HG03439 (cell line): Measurements from ENCODE around the gene HOXC10.

ENCODE experiments used
- ATAC-seq: cut with Tn5 transposase; IDR thresholded peaks from one replicate; pipeline ENCODE4 v1.9.1; 2021; ENCODE audit warnings: mild to moderate bottlenecking, moderate library complexity; ENCODE audit not compliant: unreplicated experiment

The HOXC10 gene

DNA sequence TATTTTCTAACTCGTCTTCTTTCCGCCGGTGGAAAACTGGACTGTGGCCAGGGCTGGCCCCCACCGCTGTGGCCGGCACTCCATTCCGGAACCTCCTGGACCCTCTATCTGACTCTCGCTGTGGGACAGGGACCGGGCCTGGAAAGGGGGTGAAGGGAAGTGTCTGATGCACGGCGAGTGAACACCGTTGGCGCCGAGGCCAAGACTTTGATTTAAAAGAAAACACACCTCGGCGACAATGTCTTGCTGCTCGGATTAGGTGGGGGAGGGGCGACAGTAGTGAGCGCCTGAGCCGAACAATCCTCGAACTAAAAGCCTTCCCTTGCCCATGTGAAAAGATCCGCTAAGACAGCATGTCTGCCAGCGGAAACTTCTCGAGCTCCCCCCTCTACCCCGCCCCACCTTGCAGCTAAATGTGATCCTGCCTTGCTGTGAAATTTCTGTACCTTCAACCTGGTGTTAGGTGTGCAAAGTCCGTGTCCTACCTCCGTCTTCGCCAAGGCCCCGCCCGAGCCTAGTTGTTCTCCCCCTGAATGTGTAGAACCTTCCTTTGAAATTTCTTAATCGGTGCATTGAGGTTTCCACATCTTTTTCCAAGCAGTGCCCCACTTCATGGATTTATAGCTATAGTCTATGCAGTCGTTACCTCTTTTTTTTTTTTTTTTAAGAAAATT is 9.3 kb upstream of the HOXC10 start:
- ATAC-seq: no peak

DNA sequence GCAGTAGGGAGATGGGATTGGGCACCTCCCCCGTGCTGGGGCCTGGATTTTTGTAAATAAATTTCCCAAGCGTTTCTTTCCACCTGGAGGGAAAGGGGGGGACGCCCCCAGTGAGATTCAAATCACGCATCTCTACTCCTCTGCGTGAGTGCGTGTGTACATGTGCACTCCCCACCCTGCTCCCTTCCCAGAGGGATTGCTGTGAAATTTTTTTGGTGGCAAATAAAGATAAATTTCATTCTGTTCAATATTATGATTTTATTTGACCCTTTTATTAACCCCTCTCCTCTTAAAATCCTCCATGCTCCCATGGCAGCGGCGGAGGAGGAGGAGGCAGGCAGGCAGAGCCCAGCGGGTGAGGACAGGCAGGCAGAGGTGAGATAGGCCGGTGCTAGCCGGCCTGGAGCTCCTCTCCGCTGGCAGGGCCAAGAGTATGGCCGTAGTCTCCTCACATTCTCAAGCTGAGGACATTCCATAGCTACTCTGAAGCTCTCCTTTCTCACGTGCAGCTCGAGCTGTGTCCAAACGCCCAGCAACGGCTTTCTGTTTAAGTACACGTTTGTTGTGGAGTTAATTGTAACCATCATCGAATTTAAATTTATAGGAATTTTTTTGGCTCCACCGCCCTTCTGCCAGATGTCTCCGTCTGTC is 8.6 kb upstream of the HOXC10 start:
- ATAC-seq: no peak

DNA sequence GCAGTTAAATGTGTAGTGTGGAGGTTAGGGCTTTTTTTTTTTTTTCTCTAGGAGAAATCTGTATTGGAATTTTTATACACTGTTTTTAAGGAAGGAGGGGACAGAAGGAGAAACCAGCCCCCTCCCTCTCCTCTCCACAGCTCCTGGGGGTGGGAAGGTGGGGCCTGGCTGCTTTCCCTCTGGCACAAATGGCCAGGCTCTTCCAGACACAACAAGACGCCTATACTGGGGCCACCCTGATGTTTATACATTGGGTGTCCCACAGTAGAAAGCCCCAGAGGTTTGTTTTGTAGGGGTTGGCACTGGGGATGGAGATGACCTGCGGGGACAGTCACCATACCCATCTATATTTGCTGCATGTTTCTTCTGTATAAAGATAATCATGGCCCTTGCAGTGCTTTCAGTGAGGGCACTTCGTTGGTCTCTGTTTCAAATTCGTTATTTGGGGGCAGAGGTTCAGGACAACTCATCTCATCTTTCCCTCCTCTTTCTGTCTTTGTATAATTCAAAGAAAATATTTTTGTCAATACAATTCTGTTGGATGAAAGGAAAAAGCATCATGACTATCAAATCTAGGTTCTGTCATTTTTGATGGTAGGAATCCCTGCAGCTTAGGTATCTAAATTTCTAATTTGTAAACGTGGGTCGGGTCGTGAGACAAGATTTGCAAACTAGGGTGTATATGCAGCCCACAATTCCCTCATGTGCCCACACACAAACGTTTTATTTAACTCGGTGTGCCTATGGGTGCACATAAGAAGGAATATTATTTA is 7.9 kb upstream of the HOXC10 start:
- ATAC-seq: no peak

DNA sequence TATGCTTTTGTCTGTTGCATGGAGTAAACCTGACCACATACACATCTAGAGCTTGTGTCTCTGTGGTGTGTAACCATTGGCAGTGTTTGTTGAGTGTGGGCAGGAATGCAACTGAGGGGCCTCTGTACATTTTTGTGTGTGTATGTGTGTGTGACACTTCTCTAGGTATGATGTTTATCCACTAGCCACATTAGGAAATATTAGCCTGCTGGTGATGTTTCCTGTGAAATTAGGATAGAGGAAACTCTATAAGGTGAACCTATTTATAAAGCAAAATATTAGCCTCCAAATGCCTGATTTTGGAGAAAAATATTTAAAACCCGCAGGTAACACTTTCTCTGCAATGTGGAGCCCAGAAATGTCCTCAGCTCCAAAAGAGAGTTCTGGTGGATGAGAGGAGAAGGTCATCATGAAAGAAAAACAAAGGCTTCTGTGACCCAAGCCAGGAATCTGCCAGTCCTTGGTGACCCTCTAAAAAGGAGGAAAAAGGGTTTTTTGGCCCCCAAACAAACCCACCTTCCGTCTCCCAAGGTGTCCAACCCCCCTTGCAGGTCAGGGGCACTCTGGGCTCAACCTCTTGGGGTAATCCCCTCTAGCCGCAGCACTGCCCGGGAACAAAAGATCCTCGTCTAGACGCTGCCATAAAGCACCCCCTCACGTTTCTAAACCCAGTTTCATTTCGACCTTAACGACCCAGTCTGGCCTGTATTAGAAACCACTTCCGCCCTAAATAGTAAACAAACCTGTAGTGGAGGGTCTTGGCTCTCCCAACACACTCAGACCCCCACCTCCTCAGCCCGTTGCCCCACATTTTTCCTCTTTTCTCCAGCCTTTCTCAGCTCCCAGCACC is 7.1 kb upstream of the HOXC10 start:
- no peak for ATAC-seq

DNA sequence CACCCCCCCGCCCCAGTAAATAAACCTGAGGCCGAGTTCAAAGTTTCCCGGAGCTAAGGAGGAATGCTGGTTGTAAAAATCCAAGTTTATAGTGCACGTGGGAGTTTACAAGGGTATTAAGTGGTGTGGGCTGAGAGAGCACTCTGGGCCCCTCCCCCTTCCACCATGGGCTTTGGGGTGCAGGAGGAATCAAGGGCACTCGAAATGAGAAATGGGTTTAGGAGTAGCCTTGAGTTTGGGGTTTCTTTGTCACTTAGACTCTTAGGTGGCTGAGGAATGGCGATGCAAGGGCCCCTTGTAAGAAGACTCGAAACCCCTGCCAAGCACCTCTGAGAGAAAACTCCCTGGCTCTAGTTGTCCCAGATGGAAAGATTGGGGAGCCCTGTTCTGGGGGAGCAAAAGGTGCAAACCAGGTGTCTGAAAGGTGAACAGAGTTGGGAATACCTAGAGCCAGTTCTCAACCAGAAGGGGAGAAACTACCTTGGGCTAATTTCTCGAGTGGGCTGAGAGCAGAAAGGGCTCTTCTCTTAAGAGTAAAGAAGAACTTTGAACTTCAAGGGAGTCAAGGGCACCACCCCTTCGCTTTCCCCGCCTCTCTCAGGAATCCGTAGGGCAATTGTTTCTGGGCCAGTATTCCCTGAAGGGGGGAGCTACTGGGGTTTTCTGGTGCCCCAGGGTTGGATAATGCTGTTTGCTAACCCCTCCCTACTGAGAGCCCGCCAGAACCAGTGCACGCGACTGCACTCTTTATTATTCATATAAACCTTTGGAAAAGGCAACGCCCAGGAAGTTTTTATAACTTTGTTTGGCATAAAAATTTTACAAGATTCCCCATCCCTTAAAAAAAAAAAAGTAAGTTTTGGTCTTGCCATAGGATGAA is 6.2 kb upstream of the HOXC10 start:
- no peak for ATAC-seq

DNA sequence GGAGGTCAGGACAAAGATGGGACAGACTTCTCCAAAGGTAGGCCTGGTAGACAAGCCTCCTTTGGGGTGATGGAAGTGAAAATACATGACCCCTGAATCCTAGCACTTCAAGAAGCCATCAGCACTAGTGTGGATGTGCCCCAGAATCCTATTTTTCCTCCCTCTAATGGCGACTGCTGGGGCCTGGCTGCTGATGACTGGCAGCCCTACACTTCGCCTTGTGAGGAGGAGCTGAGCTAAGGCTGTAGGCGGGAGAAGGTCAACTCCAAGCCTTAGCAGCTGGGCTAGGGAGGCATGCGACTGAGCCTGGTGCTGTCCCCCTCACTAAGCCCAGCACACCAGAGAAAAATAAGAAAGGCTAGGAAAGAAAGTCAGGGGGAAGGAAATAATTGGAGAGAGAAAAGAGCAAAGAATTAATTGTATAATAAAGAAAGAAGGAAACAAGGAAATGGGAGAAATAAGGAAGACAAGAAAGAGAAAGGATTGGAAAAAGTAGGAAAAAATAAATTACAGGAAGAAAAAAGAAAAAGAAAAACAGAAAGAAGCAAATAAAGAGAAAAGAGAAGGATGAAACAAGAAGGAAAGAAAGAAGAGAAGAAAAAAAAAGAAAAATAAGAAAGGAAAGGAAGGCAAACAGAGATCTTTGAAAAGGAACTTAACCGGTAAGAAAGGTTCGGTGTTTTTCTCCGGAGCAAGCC is 4.7 kb upstream of the HOXC10 start:
- ATAC-seq: no peak

DNA sequence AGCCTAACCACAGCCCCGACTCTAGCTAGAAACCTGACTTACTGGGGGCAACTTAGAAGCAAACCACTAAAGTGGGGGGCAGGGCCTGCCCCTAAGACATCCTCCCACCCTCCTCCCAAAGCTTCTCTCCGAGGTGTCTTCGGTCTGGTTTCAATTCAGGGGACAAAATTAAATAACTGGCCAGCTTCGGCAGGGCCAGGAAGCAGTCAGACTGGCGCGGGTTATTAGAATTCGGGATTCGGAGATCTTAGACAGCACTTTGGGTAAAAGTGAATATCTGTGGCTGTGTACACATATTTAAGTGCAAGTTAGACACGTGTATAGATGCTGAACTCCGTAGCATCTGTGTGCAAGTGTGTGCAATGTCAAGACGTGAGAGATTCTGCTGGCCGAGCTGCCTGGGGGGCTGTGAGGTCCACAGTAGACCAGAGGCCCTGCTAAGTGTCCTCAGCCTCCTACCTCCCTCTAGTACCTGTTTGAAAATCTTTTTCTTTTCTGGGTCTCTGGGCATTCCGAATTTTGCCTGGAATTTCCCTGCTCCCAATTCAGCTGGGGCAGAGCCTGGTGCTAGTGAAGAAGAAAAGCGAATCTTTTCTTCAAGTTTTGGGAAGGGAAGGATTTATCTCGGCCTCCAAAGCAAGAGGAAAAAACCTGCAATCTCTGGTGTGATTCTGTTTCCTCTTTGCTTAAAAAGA is 4.0 kb upstream of the HOXC10 start:
- ATAC-seq: no peak

DNA sequence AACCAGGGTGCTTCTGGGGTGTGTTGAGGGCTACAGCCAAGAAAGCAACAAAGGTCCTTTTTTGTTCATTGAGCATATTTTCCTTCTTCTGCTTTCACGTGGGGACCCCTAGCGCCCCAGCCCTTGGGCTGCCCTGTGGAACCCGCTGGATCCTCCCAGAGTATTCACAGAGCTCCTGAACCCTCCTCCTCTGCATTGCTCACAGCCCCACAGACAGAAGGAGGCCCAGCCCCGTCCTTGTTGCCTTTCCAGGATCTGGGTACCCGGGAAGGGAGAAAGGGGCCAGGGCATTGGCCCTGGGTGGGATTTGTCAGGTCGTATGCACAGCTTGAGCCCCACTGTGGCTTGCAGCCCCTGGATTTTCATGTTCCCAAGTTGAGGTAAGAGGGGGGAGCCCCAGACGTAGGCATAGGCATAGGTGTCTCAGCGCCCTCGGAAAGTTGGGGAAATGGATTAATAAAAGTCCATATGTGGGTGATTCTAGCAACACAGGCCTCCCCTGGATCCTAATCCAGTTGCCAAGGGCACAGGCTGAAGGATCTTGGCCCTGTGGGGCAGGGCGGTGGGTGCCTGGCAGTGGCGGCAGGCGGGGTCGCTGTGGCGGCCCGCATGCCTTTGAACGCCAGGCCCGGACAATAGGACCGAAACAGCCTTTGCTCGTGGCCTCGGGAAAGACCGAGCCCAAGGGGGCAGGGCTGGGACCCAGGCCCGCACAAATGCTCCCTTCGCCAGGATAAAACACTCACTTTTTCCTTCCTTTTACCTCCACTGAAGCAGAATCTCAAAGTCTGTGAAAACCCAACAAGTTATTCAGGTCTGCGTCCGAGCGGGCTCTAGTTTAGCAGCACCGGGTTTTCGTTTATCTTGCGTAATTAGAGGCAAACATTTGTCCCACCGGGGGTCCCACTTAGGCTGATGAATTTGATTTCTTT is 3.0 kb upstream of the HOXC10 start:
- ATAC-seq: no peak

DNA sequence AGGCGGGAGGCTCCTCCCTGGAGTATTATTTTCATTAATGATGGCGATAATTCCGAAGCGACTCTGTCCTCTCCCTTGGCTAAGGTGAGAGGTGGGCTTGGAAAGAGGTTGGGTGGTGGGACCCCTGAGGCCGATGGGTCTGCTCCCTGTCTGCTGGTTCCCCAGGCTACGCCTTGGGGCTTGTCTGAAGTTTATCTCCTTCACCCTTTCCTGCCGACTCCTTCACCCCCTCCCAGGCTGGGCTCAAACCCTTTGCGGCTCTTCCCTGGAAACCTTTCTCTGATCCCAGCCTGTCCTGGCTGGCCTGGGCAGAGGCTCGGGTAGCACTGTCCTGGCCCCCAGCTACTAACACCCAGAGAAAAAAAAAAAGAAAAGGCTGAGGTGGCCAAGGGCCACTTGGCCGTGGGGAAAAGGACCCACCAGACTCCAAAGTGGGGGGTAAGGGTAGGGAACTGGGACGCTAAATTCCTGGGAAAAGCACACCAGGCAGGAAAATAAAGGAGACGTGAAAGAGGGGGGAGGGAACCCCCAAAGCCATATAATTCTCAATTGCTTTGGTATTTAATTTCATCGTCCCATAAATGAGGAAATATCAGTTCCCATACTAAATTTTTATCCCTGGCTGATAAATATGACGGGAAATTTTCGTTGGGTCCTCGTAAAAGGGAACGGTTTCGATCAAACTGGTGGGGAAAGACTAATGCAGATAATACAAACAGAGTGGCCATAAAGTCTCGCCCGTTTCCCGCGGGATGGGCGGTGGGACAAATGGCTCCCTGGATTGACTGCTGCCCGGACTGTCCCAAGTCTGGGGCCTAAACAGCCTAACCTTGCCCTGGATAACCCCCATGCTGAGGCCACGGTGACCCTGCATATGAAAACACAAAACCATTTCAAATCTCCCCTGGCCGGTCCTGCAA is 2.0 kb upstream of the HOXC10 start:
- ATAC-seq: no peak

DNA sequence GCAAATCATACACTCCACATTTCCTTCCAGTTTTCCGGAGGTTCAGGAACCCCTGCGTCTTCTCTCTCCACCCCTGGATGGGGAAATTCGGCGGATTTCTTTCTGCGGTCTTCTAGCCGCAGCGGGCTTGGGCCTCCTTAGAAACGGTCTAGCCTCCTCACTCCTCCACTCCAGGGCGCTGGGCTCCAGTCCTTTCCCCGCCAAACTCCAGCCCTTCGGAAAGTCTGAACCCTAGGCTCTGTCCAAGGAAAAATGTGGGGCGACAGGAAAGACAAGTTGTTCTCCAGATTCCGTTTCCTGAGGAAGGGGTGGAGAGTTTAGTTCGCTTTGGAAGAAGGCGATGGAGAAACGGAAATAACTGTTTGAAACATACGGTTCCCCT is 1.4 kb upstream of the HOXC10 start:
- ATAC-seq: no peak

DNA sequence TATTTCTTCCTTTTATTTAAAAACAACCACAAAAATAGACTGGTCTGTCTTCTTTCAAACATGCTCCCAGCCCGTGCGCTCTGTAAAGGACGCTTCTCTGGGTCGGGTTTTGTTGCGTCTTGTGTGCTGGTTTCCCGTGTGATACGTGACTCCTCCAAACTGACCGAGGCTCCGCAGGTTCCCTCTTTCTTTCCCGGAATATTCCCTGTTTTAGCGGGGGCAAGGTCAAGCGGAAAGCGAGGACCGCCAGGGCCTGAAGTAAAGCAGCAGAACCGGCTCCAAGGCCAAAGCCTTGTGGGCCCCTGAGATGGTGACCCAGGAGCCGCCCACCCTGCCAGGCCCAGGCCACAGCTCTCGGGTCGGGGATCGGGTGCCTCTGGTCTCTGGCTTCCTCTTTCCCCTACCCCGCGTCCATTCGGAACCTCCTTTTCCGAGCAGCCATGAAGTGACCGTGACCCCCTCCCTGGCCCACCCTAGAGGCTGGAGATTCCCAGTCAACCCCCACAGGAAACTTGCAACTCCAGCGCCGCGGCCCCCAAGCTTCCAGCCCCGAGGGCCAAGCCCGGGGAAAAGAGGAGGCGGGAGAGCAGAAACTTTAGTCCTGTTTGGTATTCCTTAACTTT is 885 bp upstream of the HOXC10 start:
- ATAC-seq: no peak

DNA sequence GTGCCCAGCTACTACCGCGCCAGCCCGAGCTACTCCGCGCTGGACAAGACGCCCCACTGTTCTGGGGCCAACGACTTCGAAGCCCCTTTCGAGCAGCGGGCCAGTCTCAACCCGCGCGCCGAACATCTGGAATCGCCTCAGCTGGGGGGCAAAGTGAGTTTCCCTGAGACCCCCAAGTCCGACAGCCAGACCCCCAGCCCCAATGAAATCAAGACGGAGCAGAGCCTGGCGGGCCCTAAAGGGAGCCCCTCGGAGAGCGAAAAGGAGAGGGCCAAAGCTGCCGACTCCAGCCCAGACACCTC is 697 bp downstream of the HOXC10 start:
- ATAC-seq: no peak

DNA sequence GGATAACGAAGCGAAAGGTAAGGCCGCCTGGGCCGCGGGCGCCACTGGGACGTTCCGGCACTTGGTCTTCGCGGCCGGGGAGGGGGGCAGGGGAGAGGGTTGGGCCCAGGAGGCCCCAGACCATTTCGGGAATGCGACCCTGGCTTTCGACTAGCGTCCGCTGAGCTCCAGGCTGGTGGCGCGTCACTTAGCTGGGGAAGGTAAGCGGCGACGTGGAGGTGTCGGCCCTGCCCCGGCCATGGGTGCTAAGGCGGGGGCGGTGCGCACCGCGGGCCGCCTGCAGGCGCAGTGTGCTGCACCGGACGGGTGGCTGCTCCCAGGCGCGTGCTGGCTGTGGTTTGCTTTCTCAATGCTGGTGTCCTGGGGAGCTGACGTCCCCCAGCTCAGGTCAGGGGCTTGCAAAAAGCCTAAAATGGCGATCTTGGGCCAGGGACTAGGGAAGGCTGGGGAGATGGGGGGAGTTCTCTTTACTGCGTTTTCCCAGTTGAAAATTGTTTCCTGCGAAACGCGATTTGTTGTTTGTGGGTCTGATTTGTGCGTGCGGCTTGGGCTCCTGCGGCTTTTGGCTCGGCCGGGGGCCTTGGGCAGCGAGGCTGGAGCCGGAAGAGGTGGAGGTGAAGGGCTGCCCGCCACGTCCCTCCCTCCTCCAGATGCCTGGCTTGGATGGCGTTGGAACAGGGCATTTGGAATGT is 1.2 kb downstream of the HOXC10 start:
- ATAC-seq: no peak

DNA sequence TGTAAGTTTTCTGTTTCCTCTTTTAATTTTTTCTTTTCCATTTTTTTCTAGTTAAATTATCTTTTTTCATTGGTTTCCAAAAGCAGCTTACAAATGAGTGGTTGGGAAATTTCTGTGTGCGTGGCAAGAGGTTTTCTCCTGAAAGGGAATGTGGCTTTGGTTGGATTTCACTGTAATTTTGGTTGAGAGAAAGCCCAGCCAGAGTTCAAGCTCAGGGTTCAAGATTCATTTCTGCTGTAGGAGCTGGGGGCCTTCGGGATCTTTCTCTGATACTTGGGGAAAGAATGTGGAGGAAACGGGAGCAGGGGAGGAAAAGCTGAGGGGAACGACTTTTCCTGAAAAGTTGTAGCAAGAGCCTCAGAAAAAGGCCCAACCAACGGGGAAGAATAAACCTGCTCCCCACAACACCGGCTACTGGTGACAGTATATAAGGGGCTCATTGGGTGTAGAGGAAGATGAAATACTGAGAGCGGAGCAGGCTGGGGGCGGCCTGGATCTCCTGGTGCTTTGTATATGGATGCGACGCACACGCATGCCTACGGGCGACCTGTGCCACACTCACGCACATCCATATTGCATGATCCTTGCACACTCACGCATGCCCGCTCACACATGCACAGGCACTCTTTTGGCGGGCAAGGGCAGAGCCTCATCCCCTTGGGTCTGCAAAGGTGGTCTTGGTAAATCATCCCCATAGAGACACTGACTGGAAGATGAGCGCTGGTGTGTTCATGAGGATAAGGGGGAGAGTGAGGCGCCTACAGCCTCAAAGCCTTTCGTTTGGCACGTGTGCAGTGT is 1.9 kb downstream of the HOXC10 start:
- ATAC-seq: no peak

DNA sequence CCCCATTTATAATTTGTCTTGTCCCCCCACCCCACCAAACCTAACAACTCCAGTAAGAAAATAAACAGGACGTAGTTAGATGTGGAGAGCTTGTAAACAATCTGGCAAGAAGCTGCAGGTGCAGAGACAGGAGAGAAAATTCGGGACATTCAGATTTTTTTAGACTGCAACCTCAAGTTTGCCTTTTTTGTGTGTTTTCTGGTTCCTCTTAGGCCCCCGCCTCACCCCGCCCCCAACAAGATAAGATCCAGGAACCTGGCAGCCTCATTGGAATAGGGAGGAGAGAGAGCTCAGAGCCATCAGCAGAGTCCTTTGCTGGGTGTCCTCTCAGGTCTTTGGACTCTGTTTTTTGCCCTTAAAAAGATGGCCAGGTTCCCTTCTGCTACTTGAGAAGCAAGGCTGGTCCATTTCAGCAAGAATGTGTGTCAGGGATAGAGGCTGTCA is 2.9 kb downstream of the HOXC10 start:
- ATAC-seq: no peak
